Measurements from ENCODE around the gene KCNIP2.

Gene KCNIP2

DNA sequence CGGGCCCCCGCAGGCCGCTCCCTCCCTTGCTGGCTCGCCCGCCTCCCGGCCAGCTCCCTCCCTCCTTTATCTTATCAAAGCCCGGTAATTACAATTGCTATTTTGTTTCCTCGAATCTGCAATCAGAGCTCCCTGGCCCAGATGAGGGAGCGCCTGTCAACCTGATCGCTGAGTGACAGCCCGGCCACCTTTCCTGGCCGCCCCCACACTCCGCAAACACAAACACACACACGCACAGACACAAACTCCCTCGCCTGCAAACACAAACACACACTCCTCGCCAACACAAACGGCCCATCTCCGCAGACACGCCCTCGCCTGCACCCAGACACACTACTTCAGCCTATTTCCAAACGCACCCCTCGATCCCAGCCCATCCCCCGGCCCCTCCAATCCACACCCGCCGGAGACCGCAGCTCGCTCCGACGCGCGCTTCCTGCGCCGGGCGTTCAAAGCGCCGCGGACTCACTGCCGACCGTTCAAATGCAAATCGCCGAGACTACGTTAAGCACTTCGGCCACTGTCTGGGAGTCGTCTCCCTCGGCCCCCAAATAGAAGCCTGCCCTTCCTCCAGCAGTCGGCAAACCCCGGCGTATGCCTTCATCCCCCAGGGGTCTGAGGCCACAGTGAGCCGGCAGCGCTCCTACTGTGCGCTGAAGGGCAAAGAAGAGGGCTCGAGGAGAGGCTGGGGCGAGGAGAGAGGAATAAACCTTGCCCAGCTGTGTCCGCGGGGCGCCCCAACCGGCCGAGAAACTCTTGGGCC, 64.6 kb downstream of the KCNIP2 start:
- TF ChIP-seq TCF12 (IDR thresholded peaks at IDR 0.05; ENCODE audit: low read depth) (no peak), YY1 (IDR thresholded peaks at IDR 0.05; ENCODE audit: low read depth) (no peak), EP300 (IDR thresholded peaks at IDR 0.05; ENCODE audit: borderline replicate concordance) (no peak), NFIC (IDR thresholded peaks at IDR 0.05) (no peak), CEBPB (IDR thresholded peaks at IDR 0.05) (no peak), EGR1 (IDR thresholded peaks at IDR 0.05) (no peak), CREB1 (IDR thresholded peaks at IDR 0.05; ENCODE audit: low read depth) (no peak), ZBTB7A (IDR thresholded peaks at IDR 0.05; ENCODE audit: low read depth) (no peak), FOXM1 (IDR thresholded peaks at IDR 0.05; ENCODE audit: borderline replicate concordance, low read depth) (no peak), TAF1 (IDR thresholded peaks at IDR 0.05; ENCODE audit: low read depth) (no peak), TEAD4 (IDR thresholded peaks at IDR 0.05) (no peak)
- TF ChIP-seq, protein P1, sequence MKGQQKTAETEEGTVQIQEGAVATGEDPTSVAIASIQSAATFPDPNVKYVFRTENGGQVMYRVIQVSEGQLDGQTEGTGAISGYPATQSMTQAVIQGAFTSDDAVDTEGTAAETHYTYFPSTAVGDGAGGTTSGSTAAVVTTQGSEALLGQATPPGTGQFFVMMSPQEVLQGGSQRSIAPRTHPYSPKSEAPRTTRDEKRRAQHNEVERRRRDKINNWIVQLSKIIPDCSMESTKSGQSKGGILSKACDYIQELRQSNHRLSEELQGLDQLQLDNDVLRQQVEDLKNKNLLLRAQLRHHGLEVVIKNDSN (IDR thresholded peaks at IDR 0.05), result no peak
- TF ChIP-seq, protein P2, sequence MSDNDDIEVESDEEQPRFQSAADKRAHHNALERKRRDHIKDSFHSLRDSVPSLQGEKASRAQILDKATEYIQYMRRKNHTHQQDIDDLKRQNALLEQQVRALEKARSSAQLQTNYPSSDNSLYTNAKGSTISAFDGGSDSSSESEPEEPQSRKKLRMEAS (IDR thresholded peaks at IDR 0.05), result no peak
- TF ChIP-seq, protein P3, sequence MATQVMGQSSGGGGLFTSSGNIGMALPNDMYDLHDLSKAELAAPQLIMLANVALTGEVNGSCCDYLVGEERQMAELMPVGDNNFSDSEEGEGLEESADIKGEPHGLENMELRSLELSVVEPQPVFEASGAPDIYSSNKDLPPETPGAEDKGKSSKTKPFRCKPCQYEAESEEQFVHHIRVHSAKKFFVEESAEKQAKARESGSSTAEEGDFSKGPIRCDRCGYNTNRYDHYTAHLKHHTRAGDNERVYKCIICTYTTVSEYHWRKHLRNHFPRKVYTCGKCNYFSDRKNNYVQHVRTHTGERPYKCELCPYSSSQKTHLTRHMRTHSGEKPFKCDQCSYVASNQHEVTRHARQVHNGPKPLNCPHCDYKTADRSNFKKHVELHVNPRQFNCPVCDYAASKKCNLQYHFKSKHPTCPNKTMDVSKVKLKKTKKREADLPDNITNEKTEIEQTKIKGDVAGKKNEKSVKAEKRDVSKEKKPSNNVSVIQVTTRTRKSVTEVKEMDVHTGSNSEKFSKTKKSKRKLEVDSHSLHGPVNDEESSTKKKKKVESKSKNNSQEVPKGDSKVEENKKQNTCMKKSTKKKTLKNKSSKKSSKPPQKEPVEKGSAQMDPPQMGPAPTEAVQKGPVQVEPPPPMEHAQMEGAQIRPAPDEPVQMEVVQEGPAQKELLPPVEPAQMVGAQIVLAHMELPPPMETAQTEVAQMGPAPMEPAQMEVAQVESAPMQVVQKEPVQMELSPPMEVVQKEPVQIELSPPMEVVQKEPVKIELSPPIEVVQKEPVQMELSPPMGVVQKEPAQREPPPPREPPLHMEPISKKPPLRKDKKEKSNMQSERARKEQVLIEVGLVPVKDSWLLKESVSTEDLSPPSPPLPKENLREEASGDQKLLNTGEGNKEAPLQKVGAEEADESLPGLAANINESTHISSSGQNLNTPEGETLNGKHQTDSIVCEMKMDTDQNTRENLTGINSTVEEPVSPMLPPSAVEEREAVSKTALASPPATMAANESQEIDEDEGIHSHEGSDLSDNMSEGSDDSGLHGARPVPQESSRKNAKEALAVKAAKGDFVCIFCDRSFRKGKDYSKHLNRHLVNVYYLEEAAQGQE (IDR thresholded peaks at IDR 0.05; ENCODE audit: low read depth), result no peak

DNA sequence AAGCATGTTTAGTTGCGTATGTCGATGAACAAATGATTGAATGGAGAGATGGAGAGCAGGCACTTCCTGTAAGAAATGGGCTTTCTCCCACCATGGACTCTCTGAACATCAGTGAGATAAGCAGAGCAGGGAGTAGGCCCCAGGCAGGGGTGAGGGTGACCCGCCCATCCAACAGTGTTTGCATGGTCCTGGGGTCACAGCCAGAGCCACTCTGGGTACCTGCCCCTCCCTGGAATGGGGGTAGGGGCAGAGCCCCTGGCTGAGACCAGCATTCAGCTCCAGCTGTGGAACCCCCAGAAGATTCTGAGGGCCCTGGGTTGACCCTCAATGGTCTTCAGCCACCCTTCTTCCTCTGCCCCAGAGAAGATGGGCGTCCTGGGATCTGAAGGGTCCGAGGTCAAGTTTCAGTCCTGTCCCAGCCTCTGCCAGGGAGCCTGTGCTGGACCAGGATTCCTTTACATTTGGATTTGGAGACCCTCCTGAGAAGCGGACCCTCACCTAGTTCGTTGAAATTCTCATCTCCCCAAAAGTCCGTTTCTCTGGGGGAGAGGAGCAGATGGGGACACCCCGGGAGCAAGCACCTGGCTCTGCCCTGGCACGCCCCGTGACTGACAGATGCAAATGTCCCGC, 65.3 kb downstream of the KCNIP2 start:
- TF ChIP-seq CEBPB (IDR thresholded peaks at IDR 0.05), result no peak
- TF ChIP-seq CREB1 (IDR thresholded peaks at IDR 0.05; ENCODE audit: low read depth), result no peak
- no peak for TF ChIP-seq TEAD4 (IDR thresholded peaks at IDR 0.05)
- TF ChIP-seq, protein P2 (IDR thresholded peaks at IDR 0.05), result no peak
- TF ChIP-seq FOXM1 (IDR thresholded peaks at IDR 0.05; ENCODE audit: borderline replicate concordance, low read depth), result no peak
- no peak for TF ChIP-seq EP300 (IDR thresholded peaks at IDR 0.05; ENCODE audit: borderline replicate concordance)
- TF ChIP-seq, protein P1 (IDR thresholded peaks at IDR 0.05), result no peak
- no peak for TF ChIP-seq ZBTB7A (IDR thresholded peaks at IDR 0.05; ENCODE audit: low read depth)
- TF ChIP-seq NFIC (IDR thresholded peaks at IDR 0.05), result no peak
- no peak for TF ChIP-seq YY1 (IDR thresholded peaks at IDR 0.05; ENCODE audit: low read depth)
- no peak for TF ChIP-seq RAD21 (IDR thresholded peaks at IDR 0.05; ENCODE audit: low read depth)
- TF ChIP-seq TCF12 (IDR thresholded peaks at IDR 0.05; ENCODE audit: low read depth), result no peak
- no peak for TF ChIP-seq EGR1 (IDR thresholded peaks at IDR 0.05)
- no peak for TF ChIP-seq TAF1 (IDR thresholded peaks at IDR 0.05; ENCODE audit: low read depth)
- TF ChIP-seq, protein P3 (IDR thresholded peaks at IDR 0.05; ENCODE audit: low read depth), result no peak

DNA sequence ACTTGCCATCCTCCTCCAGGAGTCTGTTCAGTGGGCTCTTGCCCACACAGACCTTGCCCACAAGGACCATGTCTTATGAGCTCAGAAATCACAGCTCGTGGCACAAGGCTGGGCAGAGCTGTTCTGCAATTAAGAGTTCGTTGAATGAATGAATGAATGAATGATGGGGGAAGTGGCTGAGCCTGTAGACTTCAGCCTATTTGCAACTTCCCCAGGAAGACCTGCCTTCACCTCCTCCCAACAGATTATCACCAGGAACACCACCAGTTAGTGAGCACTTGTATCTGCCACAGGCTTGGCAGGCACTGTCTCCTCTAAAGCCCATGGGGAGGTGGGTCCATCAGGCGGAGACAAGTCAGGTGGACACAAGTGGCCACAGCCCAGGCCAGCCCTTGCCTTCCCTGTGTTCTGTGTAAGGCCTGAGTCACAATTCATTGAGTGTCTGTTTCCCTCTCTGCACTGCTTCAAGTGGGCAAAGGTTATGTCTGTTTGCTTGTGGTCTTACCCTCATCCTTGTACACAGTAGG, 65.9 kb downstream of the KCNIP2 start:
- TF ChIP-seq FOXM1 (IDR thresholded peaks at IDR 0.05; ENCODE audit: borderline replicate concordance, low read depth) (no peak), EGR1 (IDR thresholded peaks at IDR 0.05) (no peak), TCF12 (IDR thresholded peaks at IDR 0.05; ENCODE audit: low read depth) (no peak), CEBPB (IDR thresholded peaks at IDR 0.05) (no peak), TAF1 (IDR thresholded peaks at IDR 0.05; ENCODE audit: low read depth) (no peak), NFIC (IDR thresholded peaks at IDR 0.05) (no peak), YY1 (IDR thresholded peaks at IDR 0.05; ENCODE audit: low read depth) (no peak)
- TF ChIP-seq, protein P1 (IDR thresholded peaks at IDR 0.05), result no peak
- TF ChIP-seq, protein P2 (IDR thresholded peaks at IDR 0.05), result no peak
- TF ChIP-seq, protein P3 (IDR thresholded peaks at IDR 0.05; ENCODE audit: low read depth), result no peak
